Measurements from ENCODE around the gene CRYAA. TPM values are rescaled to one million over a fixed set of nuclear protein-coding genes. Genes with fewer than 3 reads are reported as not detected.
"Not testable (repeated sequence)": the region's sequence is repeated elsewhere in the genome, so short reads cannot be mapped to it uniquely, and the experiment has no call there.

The CRYAA gene
- total and polyA plus RNA-seq, 2 of the 8 experiments (the other 6 are each of a cell fraction or from before 2014, with no cell fraction given), result not detected

GRCh38 chr21:43169230-43169886, 550 bp downstream of the CRYAA start:
- FAIRE-seq, result not testable (repeated sequence)

GRCh38 chr21:43169891-43170290, 1.1 kb downstream of the CRYAA start:
- H2BK5ac ChIP-seq (ENCODE audit: low read depth, low read length); H4K20me1 ChIP-seq (replicated peaks in 1 of 2; ENCODE audit: control insufficient read depth in 1 of 2, insufficient read depth in 2 of 2, low read length in 2 of 2); H3K14ac ChIP-seq (ENCODE audit: insufficient read length); H3K27me3 ChIP-seq (replicated peaks in 1 of 4; ENCODE audit: control insufficient read depth in 3 of 4, extremely low read depth in 1 of 4, insufficient read depth in 3 of 4, low read length in 3 of 4); H3K23me2 ChIP-seq (ENCODE audit: low read depth, low read length); H4K91ac ChIP-seq (replicated peaks; ENCODE audit: insufficient read length, low read length); H3K27ac ChIP-seq (ENCODE audit: low read depth, low read length); H3K79me1 ChIP-seq (ENCODE audit: low read depth, low read length); H2BK12ac ChIP-seq (ENCODE audit: low read depth, low read length); H3K4me1 ChIP-seq (replicated peaks in 1 of 4; ENCODE audit: control insufficient read depth in 3 of 4, insufficient read depth in 4 of 4, low read length in 3 of 4); H2AK5ac ChIP-seq (ENCODE audit: low read depth, low read length); H3K56ac ChIP-seq (replicated peaks; ENCODE audit: insufficient read length, low read depth, low read length); H3K18ac ChIP-seq (ENCODE audit: extremely low read depth, low read length); H4K5ac ChIP-seq (ENCODE audit: insufficient read length, low read depth, low read length); H3K23ac ChIP-seq (ENCODE audit: insufficient read length); H3K79me2 ChIP-seq (ENCODE audit: control insufficient read depth in 1 of 2, insufficient read depth in 2 of 2, low read length in 2 of 2); H2BK120ac ChIP-seq (replicated peaks; ENCODE audit: low read depth, low read length); H3K4me2 ChIP-seq (ENCODE audit: insufficient read depth in 1 of 2, low read depth in 2 of 2, low read length in 2 of 2); H3K4ac ChIP-seq (replicated peaks; ENCODE audit: insufficient read length, low read depth, low read length); CTCF ChIA-PET (ENCODE audit: partially characterized antibody); H3K9ac ChIP-seq (replicated peaks in 1 of 4; ENCODE audit: extremely low read depth in 1 of 4, low read depth in 3 of 4, low read length in 3 of 4); H3K4me3 ChIP-seq (ENCODE audit: extremely low read depth in 1 of 4, insufficient read depth in 2 of 4, low read depth in 3 of 4, low read length in 4 of 4); H3K9me3 ChIP-seq (ENCODE audit: insufficient read depth in 2 of 2, low read depth in 1 of 2, low read length in 1 of 2); H2AFZ ChIP-seq (ENCODE audit: low read length); POLR2A ChIA-PET (ENCODE audit: partially characterized antibody); H2BK15ac ChIP-seq (ENCODE audit: low read length); FAIRE-seq; DNase-seq (ENCODE audit: low read depth in 1 of 2, low spot score in 2 of 2); H4K8ac ChIP-seq (ENCODE audit: extremely low read depth, insufficient read depth, low read length); H2BK20ac ChIP-seq (ENCODE audit: low read length); H3K36me3 ChIP-seq (ENCODE audit: control insufficient read depth in 2 of 4, insufficient read depth in 4 of 4, low read length in 3 of 4): not testable (repeated sequence)
- WGBS, 2 experiments (ENCODE audit: extremely low coverage in 1 of 2, insufficient coverage in 1 of 2, insufficient read length in 1 of 2, insufficient replicate concordance in 2 of 2, low coverage in 1 of 2, low lambda C conversion rate in 2 of 2, missing lambda C conversion rate in 1 of 2), result no CpG with 5 or more reads among the region's 10 CpGs

More at GRCh38 chr21:43169230-43169886, 550 bp downstream of the CRYAA start:
- H3K27me3 ChIP-seq (replicated peaks in 1 of 4; ENCODE audit: control insufficient read depth in 3 of 4, extremely low read depth in 1 of 4, insufficient read depth in 3 of 4, low read length in 3 of 4); H2BK120ac ChIP-seq (replicated peaks; ENCODE audit: low read depth, low read length); H3K79me2 ChIP-seq (ENCODE audit: control insufficient read depth in 1 of 2, insufficient read depth in 2 of 2, low read length in 2 of 2); H3K18ac ChIP-seq (ENCODE audit: extremely low read depth, low read length); H3K23me2 ChIP-seq (ENCODE audit: low read depth, low read length); H2BK15ac ChIP-seq (ENCODE audit: low read length); H3K4me2 ChIP-seq (ENCODE audit: insufficient read depth in 1 of 2, low read depth in 2 of 2, low read length in 2 of 2); H4K8ac ChIP-seq (ENCODE audit: extremely low read depth, insufficient read depth, low read length); H3K79me1 ChIP-seq (ENCODE audit: low read depth, low read length); DNase-seq (ENCODE audit: low read depth in 1 of 2, low spot score in 2 of 2); H2AK5ac ChIP-seq (ENCODE audit: low read depth, low read length); H3K4ac ChIP-seq (replicated peaks; ENCODE audit: insufficient read length, low read depth, low read length); H2BK5ac ChIP-seq (ENCODE audit: low read depth, low read length); H2AFZ ChIP-seq (ENCODE audit: low read length); H3K27ac ChIP-seq (ENCODE audit: low read depth, low read length); H3K9ac ChIP-seq (replicated peaks in 1 of 4; ENCODE audit: extremely low read depth in 1 of 4, low read depth in 3 of 4, low read length in 3 of 4); H2BK12ac ChIP-seq (ENCODE audit: low read depth, low read length); H3K9me3 ChIP-seq (ENCODE audit: insufficient read depth in 2 of 2, low read depth in 1 of 2, low read length in 1 of 2); H4K5ac ChIP-seq (ENCODE audit: insufficient read length, low read depth, low read length); H3K23ac ChIP-seq (ENCODE audit: insufficient read length); H3K36me3 ChIP-seq (ENCODE audit: control insufficient read depth in 2 of 4, insufficient read depth in 4 of 4, low read length in 3 of 4); H2BK20ac ChIP-seq (ENCODE audit: low read length); CTCF ChIA-PET (ENCODE audit: partially characterized antibody); H3K4me3 ChIP-seq (ENCODE audit: extremely low read depth in 1 of 4, insufficient read depth in 2 of 4, low read depth in 3 of 4, low read length in 4 of 4); H3K14ac ChIP-seq (ENCODE audit: insufficient read length); H3K56ac ChIP-seq (replicated peaks; ENCODE audit: insufficient read length, low read depth, low read length); POLR2A ChIA-PET (ENCODE audit: partially characterized antibody); H4K20me1 ChIP-seq (replicated peaks in 1 of 2; ENCODE audit: control insufficient read depth in 1 of 2, insufficient read depth in 2 of 2, low read length in 2 of 2); H4K91ac ChIP-seq (replicated peaks; ENCODE audit: insufficient read length, low read length); H3K4me1 ChIP-seq (replicated peaks in 1 of 4; ENCODE audit: control insufficient read depth in 3 of 4, insufficient read depth in 4 of 4, low read length in 3 of 4): not testable (repeated sequence)
- WGBS, 2 experiments (ENCODE audit: extremely low coverage in 1 of 2, insufficient coverage in 1 of 2, insufficient read length in 1 of 2, insufficient replicate concordance in 2 of 2, low coverage in 1 of 2, low lambda C conversion rate in 2 of 2, missing lambda C conversion rate in 1 of 2), result no CpG with 5 or more reads among the region's 23 CpGs
